ENCODE data around the gene CDK14.

Gene CDK14

GRCh38 chr7:90595801-90596670, at the start of gene CDK14:
CDK14 (plus strand) TSS chr7:90596321; CDS start chr7:90596628, 307 bp downstream.
- intact Hi-C loops (cut with micrococcal nuclease) = loop anchor here (5.0 kb wide), 2 partner anchors 249 to 666 kb away; partner anchors contain the start of genes FZD1 and GTPBP10
- H3K36me3 Mint-ChIP-seq (ENCODE audit: low read depth) = peaks cover 7% of the 10 kb centered on the region
- peaks cover 38% of the 10 kb centered on the region for H3K4me1 Mint-ChIP-seq (ENCODE audit: low read depth)
- H3K27me3 Mint-ChIP-seq = peaks cover 19% of the 10 kb centered on the region
- H3K27ac Mint-ChIP-seq = peak within 1 kb of the TSS; percentile 94
- peak within 1 kb of the TSS; percentile 93 for H3K4me3 Mint-ChIP-seq
- no peaks in the 10 kb centered on the region for H3K9me3 Mint-ChIP-seq

GRCh38 chr7:90551036-90551435, 45.1 kb upstream of the CDK14 start:
- no peak overlapping the region for H3K4me3 Mint-ChIP-seq
- no peak overlapping the region for H3K27ac Mint-ChIP-seq
- no peaks in the 10 kb centered on the region for H3K36me3 Mint-ChIP-seq (ENCODE audit: low read depth)
- H3K27me3 Mint-ChIP-seq = peaks cover 10% of the 10 kb centered on the region
- H3K9me3 Mint-ChIP-seq = no peaks in the 10 kb centered on the region
- H3K4me1 Mint-ChIP-seq (ENCODE audit: low read depth) = no peaks in the 10 kb centered on the region
- intact Hi-C loops (cut with micrococcal nuclease) = loop anchor here (10.0 kb wide), 1 partner anchor 484 kb away; no protein-coding TSS in a partner anchor

- no peak overlapping the region for H3K4me3 Mint-ChIP-seq
- H3K36me3 Mint-ChIP-seq (ENCODE audit: low read depth) = no peaks in the 10 kb centered on the region
- intact Hi-C loops (cut with micrococcal nuclease) = loop anchor here (2.0 to 10.0 kb wide), 2 partner anchors 76 to 482 kb away; no protein-coding TSS in a partner anchor
- no peaks in the 10 kb centered on the region for H3K4me1 Mint-ChIP-seq (ENCODE audit: low read depth)
- no peaks in the 10 kb centered on the region for H3K9me3 Mint-ChIP-seq
- no peak overlapping the region for H3K27ac Mint-ChIP-seq
- H3K27me3 Mint-ChIP-seq = peaks cover 16% of the 10 kb centered on the region
These were observed 43.6 kb upstream of the CDK14 start for GRCh38 chr7:90552521-90552920.

- no peak overlapping the region for H3K4me3 Mint-ChIP-seq
- H3K27me3 Mint-ChIP-seq = peaks cover 16% of the 10 kb centered on the region
- H3K9me3 Mint-ChIP-seq = no peaks in the 10 kb centered on the region
- no peak overlapping the region for H3K27ac Mint-ChIP-seq
- H3K4me1 Mint-ChIP-seq (ENCODE audit: low read depth) = no peaks in the 10 kb centered on the region
- intact Hi-C loops (cut with micrococcal nuclease) = no loop called here
- H3K36me3 Mint-ChIP-seq (ENCODE audit: low read depth) = no peaks in the 10 kb centered on the region
These were observed 35.4 kb upstream of the CDK14 start for GRCh38 chr7:90560730-90561129.

GRCh38 chr7:90563286-90563685, 32.8 kb upstream of the CDK14 start:
- Mint-ChIP-seq H3K9me3 (no peaks in the 10 kb centered on the region), H3K27me3 (peaks cover 4% of the 10 kb centered on the region), H3K4me1 (ENCODE audit: low read depth) (no peaks in the 10 kb centered on the region), H3K4me3 (no peak overlapping the region), H3K27ac (no peak overlapping the region), H3K36me3 (ENCODE audit: low read depth) (no peaks in the 10 kb centered on the region)
- intact Hi-C loops (cut with micrococcal nuclease) = no loop called here

- intact Hi-C loops (cut with micrococcal nuclease) = no loop called here
- H3K27me3 Mint-ChIP-seq = peaks cover 2% of the 10 kb centered on the region
These were observed 31.7 kb upstream of the CDK14 start for GRCh38 chr7:90564455-90564854.

GRCh38 chr7:90568213-90568612, 27.9 kb upstream of the CDK14 start:
- no peaks in the 10 kb centered on the region for H3K4me1 Mint-ChIP-seq (ENCODE audit: low read depth)
- H3K36me3 Mint-ChIP-seq (ENCODE audit: low read depth) = no peaks in the 10 kb centered on the region
- no peaks in the 10 kb centered on the region for H3K9me3 Mint-ChIP-seq
- intact Hi-C loops (cut with micrococcal nuclease) = no loop called here
- H3K4me3 Mint-ChIP-seq = no peak overlapping the region
- H3K27ac Mint-ChIP-seq = no peak overlapping the region
- H3K27me3 Mint-ChIP-seq = no peaks in the 10 kb centered on the region

More at GRCh38 chr7:90564455-90564854, 31.7 kb upstream of the CDK14 start:
- no peaks in the 10 kb centered on the region for H3K4me1 Mint-ChIP-seq (ENCODE audit: low read depth)
- no peaks in the 10 kb centered on the region for H3K9me3 Mint-ChIP-seq
- H3K36me3 Mint-ChIP-seq (ENCODE audit: low read depth) = no peaks in the 10 kb centered on the region
- H3K27ac Mint-ChIP-seq = no peak overlapping the region
- no peak overlapping the region for H3K4me3 Mint-ChIP-seq

- no peak overlapping the region for H3K27ac Mint-ChIP-seq
- H3K36me3 Mint-ChIP-seq (ENCODE audit: low read depth) = no peaks in the 10 kb centered on the region
- H3K27me3 Mint-ChIP-seq = no peaks in the 10 kb centered on the region
- H3K4me1 Mint-ChIP-seq (ENCODE audit: low read depth) = no peaks in the 10 kb centered on the region
- no peaks in the 10 kb centered on the region for H3K9me3 Mint-ChIP-seq
- H3K4me3 Mint-ChIP-seq = no peak overlapping the region
- intact Hi-C loops (cut with micrococcal nuclease) = no loop called here
These were observed 26.8 kb upstream of the CDK14 start for GRCh38 chr7:90569368-90569767.

- Mint-ChIP-seq H3K9me3 (no peaks in the 10 kb centered on the region), H3K27me3 (no peaks in the 10 kb centered on the region), H3K27ac (no peak overlapping the region), H3K4me3 (no peak overlapping the region), H3K36me3 (ENCODE audit: low read depth) (no peaks in the 10 kb centered on the region), H3K4me1 (ENCODE audit: low read depth) (no peaks in the 10 kb centered on the region)
- intact Hi-C loops (cut with micrococcal nuclease) = no loop called here
These were observed 25.7 kb upstream of the CDK14 start for GRCh38 chr7:90570373-90570959.

- H3K9me3 Mint-ChIP-seq = no peaks in the 10 kb centered on the region
- no peak overlapping the region for H3K27ac Mint-ChIP-seq
- intact Hi-C loops (cut with micrococcal nuclease) = no loop called here
- H3K27me3 Mint-ChIP-seq = no peaks in the 10 kb centered on the region
- H3K4me1 Mint-ChIP-seq (ENCODE audit: low read depth) = no peaks in the 10 kb centered on the region
- H3K4me3 Mint-ChIP-seq = no peak overlapping the region
- H3K36me3 Mint-ChIP-seq (ENCODE audit: low read depth) = no peaks in the 10 kb centered on the region
These were observed 21.8 kb upstream of the CDK14 start for GRCh38 chr7:90574146-90574819.

GRCh38 chr7:90574820-90575187, 21.3 kb upstream of the CDK14 start:
- H3K27ac Mint-ChIP-seq = no peak overlapping the region
- no peaks in the 10 kb centered on the region for H3K9me3 Mint-ChIP-seq
- no peaks in the 10 kb centered on the region for H3K27me3 Mint-ChIP-seq
- H3K36me3 Mint-ChIP-seq (ENCODE audit: low read depth) = no peaks in the 10 kb centered on the region
- intact Hi-C loops (cut with micrococcal nuclease) = no loop called here
- H3K4me1 Mint-ChIP-seq (ENCODE audit: low read depth) = no peaks in the 10 kb centered on the region
- no peak overlapping the region for H3K4me3 Mint-ChIP-seq

GRCh38 chr7:90579181-90579688, 16.9 kb upstream of the CDK14 start:
- H3K27ac Mint-ChIP-seq = no peak overlapping the region
- no peaks in the 10 kb centered on the region for H3K36me3 Mint-ChIP-seq (ENCODE audit: low read depth)
- intact Hi-C loops (cut with micrococcal nuclease) = no loop called here
- H3K27me3 Mint-ChIP-seq = no peaks in the 10 kb centered on the region
- H3K4me1 Mint-ChIP-seq (ENCODE audit: low read depth) = peaks cover 22% of the 10 kb centered on the region
- H3K9me3 Mint-ChIP-seq = no peaks in the 10 kb centered on the region
- H3K4me3 Mint-ChIP-seq = no peak overlapping the region

GRCh38 chr7:90580051-90580450, 16.1 kb upstream of the CDK14 start:
- no peak overlapping the region for H3K4me3 Mint-ChIP-seq
- H3K27ac Mint-ChIP-seq = no peak overlapping the region
- intact Hi-C loops (cut with micrococcal nuclease) = no loop called here
- H3K9me3 Mint-ChIP-seq = no peaks in the 10 kb centered on the region
- peaks cover 22% of the 10 kb centered on the region for H3K4me1 Mint-ChIP-seq (ENCODE audit: low read depth)
- no peaks in the 10 kb centered on the region for H3K27me3 Mint-ChIP-seq
- H3K36me3 Mint-ChIP-seq (ENCODE audit: low read depth) = no peaks in the 10 kb centered on the region

- no peaks in the 10 kb centered on the region for H3K9me3 Mint-ChIP-seq
- H3K27ac Mint-ChIP-seq = no peak overlapping the region
- H3K4me1 Mint-ChIP-seq (ENCODE audit: low read depth) = peaks cover 22% of the 10 kb centered on the region
- intact Hi-C loops (cut with micrococcal nuclease) = no loop called here
- H3K4me3 Mint-ChIP-seq = no peak overlapping the region
- no peaks in the 10 kb centered on the region for H3K36me3 Mint-ChIP-seq (ENCODE audit: low read depth)
- peaks cover 2% of the 10 kb centered on the region for H3K27me3 Mint-ChIP-seq
These were observed 14.0 kb upstream of the CDK14 start for GRCh38 chr7:90582164-90582563.

All from dendritic cell treated with granulocyte-macrophage colony-stimulating factor and Interleukin-4, amounts not matched to agents 40 ng/mL and 50 ng/mL, for 4 days (primary cell).